ENCODE measurements around the gene TXNIP.
"Not testable (repeated sequence)": the region's sequence is repeated elsewhere in the genome, so short reads cannot be mapped to it uniquely, and the experiment has no call there.

GRCh38 chr1:146025787-146026495, 29.6 kb upstream of the TXNIP start:
- TF ChIP-seq CTCF (IDR thresholded peaks at IDR 0.05 in 2 of 3, conservative IDR thresholded peaks at IDR 0.05 in 1 of 3; ENCODE audit: borderline replicate concordance in 1 of 3, insufficient read depth in 1 of 3, low read depth in 2 of 3, low read length in 2 of 3); SIN3A (IDR thresholded peaks at IDR 0.05; ENCODE audit: low read depth); SP1 (IDR thresholded peaks at IDR 0.05; ENCODE audit: low read depth); RAD21 (IDR thresholded peaks at IDR 0.05; ENCODE audit: low read depth); ZNF274 (IDR thresholded peaks at IDR 0.05; ENCODE audit: low read depth, low read length); REST (IDR thresholded peaks at IDR 0.05; ENCODE audit: low read depth); EZH2phosphoT487 (IDR thresholded peaks at IDR 0.05; ENCODE audit: borderline replicate concordance); POLR2A (IDR thresholded peaks at IDR 0.05; ENCODE audit: borderline replicate concordance, extremely low read depth, insufficient read depth, insufficient read length); POLR2AphosphoS5 (IDR thresholded peaks at IDR 0.05; ENCODE audit: low read depth, low read length): not testable (repeated sequence)
